Measurements from ENCODE around the gene SACM1L.
A peak's percentile ranks its signal among the peaks of the same experiment; 100 is the strongest.
"Not testable (repeated sequence)": the region's sequence is repeated elsewhere in the genome, so short reads cannot be mapped to it uniquely, and the experiment has no call there.

SACM1L gene

GRCh38 chr3:45670436-45670835 is 18.8 kb upstream of the SACM1L start:
- DNase-seq: no peak

- no peak for DNase-seq
Observed at GRCh38 chr3:45670991-45671390, 18.2 kb upstream of the SACM1L start.

DNA sequence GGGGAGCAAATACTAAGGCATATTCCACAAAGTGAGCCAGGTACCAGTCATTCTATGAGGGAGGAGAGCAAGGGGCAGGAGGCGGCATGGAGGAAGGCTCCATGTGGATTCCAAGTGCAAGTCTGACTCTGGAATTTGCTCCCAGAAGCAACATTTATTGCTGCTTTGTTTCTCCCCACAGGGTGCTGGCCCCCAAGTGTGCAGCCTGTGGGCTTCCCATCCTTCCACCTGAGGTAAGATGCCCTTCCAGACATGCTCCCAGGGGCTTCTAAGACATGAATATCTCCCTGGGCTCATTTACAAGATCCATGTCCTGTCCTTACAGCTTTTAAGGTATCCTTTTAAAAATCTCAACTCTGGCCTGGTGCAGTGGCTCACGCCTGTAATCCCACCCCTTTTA is 15.9 kb upstream of the SACM1L start:
- DNase-seq: no peak

DNA sequence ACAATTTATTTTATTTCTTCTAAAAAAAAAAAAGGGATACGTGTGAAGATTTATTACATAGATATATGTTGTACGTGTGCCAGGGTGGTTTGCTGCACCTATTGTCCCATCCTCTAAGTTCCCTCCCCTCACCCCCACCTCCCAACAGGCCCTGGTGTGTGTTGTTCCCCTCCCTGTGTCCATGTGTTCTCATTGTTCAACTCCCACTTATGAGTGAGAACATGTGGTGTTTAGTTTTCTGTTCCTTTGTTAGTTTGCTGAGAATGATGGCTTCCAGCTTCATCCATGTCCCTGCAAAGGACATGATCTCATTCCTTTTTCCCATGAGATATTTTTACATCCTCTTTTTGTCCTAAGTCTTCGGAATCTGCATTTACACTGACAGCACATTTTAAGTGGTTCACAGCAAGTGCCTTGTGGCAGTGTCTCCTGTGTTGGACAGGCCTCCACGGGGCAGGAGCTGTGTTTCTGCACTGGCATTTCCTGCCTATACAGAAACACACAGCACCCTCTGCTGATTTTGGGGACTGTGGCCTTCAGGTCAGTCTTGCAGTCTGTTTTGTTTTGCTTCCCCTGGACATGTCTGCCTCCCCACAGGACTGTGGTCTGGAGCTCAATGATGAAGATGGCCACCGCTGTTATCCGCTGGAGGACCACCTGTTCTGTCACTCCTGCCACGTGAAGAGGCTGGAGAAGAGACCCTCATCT is 12.7 kb upstream of the SACM1L start:
- DNase-seq: no peak

GRCh38 chr3:45677033-45677446 is 12.2 kb upstream of the SACM1L start:
- DNase-seq: no peak

- no peak for DNase-seq
Observed at GRCh38 chr3:45677841-45678240, 11.4 kb upstream of the SACM1L start.

- DNase-seq: no peak
Observed at GRCh38 chr3:45679805-45680204, 9.4 kb upstream of the SACM1L start.

GRCh38 chr3:45681221-45681620 is 8.0 kb upstream of the SACM1L start:
- no peak for DNase-seq

- no peak for DNase-seq
Observed at GRCh38 chr3:45681846-45682245, 7.3 kb upstream of the SACM1L start.

GRCh38 chr3:45682311-45682710 is 6.9 kb upstream of the SACM1L start:
- no peak for DNase-seq

GRCh38 chr3:45682786-45683185 is 6.4 kb upstream of the SACM1L start:
- DNase-seq: no peak

DNA sequence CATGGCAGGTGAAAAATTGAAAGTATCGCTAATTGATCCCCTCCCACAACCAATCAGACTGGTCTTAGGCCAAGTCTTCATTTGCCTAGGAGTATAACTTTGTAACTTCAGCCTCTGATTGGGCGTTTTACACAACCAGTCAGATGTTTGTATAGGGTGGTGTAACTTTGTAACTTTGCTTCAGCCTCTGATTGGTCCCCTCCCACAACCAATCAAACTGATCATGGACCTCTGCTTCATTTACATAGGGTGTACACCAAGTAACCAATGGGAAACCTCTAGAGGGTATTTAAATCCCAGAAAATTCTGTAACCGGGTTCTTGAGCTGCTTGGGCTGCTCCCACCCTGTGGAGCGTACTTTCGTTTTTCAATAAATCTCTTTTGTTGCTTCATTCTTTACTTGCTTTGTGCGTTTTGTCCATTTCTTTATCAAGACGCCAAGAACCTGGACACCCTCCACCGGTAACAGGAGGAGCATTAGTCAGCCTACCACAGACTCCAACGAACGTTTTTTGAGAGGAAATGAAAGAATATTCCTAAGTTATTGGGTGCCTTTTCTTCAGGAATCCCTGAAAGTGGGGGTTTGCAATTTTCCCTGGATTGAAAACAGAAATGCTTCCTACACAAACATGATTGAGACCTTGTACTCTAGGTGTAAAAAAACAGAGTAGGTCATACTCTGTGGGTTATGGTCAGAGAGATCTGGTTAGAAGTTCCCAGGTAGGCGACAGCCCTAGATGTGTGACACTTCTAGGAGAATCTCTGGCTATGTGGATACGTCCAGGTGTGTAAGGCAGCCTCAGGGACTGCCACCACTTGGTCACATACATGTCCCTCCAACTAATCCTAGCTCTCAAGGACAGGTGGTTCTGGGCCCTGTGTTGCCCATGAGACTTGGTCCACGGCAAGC is 5.5 kb upstream of the SACM1L start:
- no peak for DNase-seq

DNA sequence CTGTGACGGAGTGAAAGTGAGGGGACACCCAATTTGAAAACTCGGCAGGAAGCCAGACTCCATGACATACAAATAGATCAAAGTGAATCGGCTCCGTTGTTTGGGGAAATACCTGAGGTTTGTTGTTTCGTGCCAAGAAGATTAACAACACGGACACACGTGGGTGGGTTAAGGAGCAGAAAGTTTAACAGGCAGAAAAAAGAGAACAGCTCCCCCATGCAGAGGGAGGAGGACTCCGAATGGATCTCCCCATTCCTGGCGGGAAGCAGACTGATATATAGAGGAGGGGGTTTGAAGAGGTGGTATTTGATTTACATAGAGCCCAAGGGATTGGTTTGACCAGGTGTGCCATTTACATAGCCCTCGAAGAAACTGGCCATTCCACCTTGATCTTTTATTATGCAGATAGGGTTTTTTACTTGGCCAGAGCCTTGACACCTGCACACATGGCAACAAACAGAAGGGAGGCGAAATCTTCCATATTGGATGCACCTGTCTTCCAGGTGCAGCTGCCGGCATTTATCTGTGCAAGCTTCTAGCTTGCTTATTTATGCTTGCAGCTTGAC is 4.8 kb upstream of the SACM1L start:
- DNase-seq: no peak

DNA sequence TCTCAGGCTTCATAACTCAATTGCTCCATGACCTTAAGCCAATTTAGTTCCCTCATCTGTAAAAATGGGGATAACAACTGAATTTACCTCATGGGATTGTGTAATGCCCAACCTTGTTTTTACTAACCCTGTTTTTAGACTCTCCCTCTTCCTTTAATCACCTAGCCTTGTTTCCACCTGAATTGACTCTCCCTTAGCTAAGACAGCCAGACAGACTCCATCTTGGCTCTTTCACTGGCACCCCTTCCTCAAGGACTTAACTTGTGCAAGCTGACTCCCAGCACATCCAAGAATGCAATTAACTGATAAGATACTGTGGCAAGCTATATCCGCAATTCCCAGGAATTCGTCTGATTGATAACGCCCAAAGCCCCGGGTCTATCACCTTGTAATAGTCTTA is 3.5 kb upstream of the SACM1L start:
- not testable (repeated sequence) for DNase-seq

DNA sequence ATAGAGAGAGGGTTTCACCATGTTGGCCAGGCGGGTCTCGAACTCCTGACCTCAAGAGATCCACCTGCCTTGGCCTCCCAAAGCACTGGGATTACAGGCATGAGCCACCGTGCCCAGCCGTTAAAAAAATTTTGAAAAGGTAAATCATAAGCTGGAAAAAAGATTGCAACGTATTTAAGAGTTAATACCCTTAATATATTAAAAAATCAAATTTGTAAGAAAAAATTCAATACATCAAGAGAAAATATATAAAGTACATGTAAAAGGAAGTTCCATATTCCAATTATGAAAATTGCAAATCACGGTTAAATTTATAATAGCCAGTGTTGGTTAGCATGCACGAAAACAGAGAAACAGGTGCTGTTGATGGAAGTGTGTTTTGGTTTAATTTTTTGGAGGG is 2.3 kb upstream of the SACM1L start:
- DNase-seq: no peak

- no peak for DNase-seq
Observed at GRCh38 chr3:45687828-45688193, 1.4 kb upstream of the SACM1L start.

- DNase-seq: peak; percentile 70
Observed at GRCh38 chr3:45688194-45688881, 858 bp upstream of the SACM1L start.

- no peak for DNase-seq
Observed at GRCh38 chr3:45689787-45690145, 570 bp downstream of the SACM1L start.

DNA sequence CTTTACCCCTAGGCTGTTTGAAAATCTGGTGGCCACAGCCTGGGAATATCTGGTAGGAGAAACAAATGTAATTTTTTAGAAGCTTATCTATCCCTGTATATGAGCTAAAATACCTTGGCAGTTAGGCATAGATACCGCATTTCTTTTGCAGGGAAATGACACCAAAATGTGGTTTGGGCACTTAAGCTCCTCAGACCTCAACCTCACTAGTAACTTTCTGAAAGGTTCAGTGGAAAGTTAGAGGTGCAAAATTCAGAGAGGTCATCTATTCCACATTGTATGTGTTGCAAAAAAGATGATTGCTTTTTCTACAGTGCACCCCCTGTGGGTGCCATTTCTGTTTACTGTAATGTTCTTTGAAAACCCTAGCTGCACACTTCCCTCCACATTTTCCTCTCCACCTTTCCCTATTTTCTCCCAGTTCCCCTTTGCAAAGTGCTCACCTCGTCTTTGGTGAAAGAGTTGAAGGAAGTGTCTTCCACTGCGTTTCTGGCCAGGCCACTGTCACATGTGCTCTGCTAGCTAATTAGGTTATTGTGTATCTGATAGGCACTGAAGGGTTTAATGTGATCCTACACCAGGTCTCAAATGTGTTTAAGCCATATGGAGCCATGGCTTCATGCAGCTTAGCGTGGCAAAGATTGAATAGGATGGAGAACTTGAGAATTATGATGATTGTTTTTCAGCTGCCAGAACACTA is 1.3 kb downstream of the SACM1L start:
- DNase-seq: no peak

GRCh38 chr3:45691842-45692241 is 2.6 kb downstream of the SACM1L start:
- DNase-seq: no peak

DNA sequence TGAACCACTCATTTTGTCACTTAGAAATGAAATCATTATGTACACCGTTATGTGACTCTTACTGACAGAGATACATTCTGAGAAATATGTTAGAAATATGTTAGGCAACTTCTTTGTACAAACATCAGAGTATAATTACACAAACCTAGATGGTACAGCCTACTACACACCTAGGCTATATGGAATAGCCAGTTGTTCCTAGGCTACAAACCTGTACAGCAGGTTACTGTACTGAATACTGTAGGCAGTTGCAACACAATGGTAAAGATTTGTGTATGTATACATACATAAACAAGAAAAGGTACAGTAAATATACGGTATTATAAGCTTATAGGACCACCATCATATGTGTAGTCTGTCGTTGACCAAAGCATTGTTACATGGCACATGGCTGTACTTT is 3.7 kb downstream of the SACM1L start:
- DNase-seq: no peak

DNA sequence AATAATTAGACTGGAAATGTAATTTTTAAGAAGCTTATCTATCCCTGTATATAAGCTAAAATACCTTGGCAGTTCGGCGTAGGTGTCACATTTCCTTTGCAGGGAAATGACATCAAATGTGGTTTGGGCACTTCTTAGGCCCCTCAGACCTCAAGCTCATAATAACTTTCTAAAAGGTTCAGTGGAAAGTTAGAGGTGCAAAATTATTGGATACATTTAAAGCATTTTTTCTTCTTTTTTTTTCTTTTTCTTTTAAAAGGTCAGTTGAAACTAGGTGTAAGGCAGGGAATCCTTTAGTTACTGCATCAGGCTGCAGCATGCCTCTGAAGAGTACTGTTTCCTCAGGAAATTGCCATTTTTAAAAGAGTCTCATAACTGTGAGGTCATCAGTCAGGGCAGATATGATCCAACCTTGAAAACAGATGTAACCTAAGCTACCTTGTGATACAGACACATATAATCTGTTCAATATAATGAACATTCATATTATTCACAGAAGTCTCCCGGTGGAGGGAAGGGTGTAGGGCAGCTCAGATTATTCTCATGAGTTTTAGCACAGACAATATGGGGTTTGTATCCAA is 4.8 kb downstream of the SACM1L start:
- no peak for DNase-seq
